ENCODE results near the gene FGD5. TPM values are rescaled to one million over a fixed set of nuclear protein-coding genes. Genes with fewer than 3 reads are reported as not detected.

Gene FGD5
- total RNA-seq, 2 experiments from 2014 or later = 0.10 TPM; not detected in 1

DNA sequence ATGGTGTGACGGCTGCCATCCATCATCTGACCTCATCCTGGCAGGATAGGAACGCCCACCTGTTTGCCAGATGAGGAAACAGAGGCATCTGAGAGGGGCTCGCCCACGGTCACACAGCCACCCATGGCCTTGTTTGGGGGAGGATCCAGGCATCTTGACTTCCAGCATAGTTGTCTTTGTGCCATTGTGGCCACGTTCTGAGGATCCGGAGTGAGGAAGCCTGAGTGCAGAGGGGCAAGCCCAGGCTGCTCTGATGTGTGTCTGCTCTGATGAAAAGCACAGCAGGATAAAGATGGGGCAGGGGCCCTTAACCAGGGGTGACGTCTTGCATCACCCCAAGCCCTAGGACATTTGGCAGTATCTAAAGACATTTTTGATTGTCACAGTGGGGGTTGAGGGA lies 58.7 kb downstream of the FGD5 start:
- no peak for DNase-seq
- ChIA-PET POLR2A (no interaction called here), CTCF (no interaction called here)
- H3K4me1 Mint-ChIP-seq = peaks cover 27% of the 10 kb centered on the region
- H3K9me3 Mint-ChIP-seq = no peaks in the 10 kb centered on the region
- peaks cover 2% of the 10 kb centered on the region for H3K27me3 Mint-ChIP-seq
- H3K27ac Mint-ChIP-seq = no peak overlapping the region
- no peak overlapping the region for H3K4me3 Mint-ChIP-seq
- no peaks in the 10 kb centered on the region for H3K36me3 Mint-ChIP-seq (ENCODE audit: low read depth)

DNA sequence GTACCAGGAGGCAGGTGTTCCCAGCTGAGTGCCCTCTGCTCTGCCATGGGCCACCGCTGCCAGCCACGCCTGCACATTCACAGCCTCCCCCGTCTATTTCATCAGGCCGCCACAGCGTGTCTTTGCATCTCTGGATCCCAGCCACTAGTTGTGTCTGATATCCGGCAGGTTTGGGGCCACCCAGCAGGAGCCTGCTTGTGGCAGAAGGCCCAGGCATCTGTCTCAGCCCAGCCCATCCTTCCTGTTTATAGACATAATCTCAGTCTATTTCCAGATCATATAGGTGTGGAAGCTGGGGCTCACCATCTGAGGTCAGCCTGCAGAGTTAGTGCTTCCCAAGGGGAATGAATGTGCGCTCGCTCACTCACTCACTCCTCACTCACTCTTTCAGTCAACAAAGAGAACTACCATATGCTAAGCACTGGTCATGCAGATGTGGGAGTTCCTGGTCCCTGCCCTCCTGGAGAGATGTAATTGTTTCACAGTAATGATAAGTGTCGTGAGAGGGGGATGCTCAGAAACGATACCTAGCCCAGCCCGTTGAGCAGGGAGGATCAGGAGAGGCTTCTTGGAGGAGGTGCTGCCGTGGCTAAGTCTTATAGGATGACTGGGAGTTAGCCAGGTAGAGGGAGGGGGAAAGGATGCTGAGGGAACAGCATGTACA lies 60.6 kb downstream of the FGD5 start:
- peak; percentile 51 for DNase-seq
- Mint-ChIP-seq H3K4me3 (no peak overlapping the region), H3K36me3 (ENCODE audit: low read depth) (no peaks in the 10 kb centered on the region), H3K4me1 (peaks cover 45% of the 10 kb centered on the region), H3K27ac (peak overlapping the region; percentile 48), H3K27me3 (peaks cover 3% of the 10 kb centered on the region), H3K9me3 (no peaks in the 10 kb centered on the region)
- ChIA-PET CTCF (interaction anchor here (0.7 to 1.6 kb wide), 2 partner anchors 11 to 1205 kb away, joined by 3 to 4 read pairs; no protein-coding TSS in a partner anchor), POLR2A (no interaction called here)

DNA sequence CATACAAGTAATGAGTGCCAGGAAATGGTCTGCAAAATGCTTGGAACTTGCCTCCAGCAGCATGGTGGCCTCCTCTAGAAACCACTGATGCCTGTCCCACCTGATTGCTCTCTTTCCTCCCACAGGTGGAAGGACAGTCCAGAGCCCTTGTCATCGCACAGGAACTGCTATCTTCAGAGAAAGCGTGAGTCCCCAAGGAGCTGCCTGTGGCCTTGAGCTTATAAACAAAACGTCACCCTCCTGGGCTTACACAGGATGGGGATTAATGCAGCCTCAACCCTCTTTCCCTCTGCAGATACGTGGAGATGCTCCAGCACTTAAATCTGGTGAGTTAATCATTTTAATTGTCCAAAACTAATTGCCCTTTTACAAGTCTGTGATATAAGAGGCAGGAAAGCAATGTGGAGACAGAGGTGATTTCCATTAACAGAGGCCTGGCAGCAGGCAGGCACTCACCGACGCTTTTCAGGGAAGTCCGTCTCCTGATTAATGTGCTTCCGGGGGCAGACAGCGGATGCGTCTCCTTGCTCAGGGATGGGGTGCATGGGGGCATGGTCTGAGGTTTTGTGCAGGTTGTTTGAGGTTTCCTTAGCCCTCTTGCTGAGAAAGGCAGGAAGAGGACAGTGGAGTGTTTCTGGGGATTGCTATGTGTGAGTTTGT lies 61.8 kb downstream of the FGD5 start:
- POLR2A ChIA-PET = interaction anchor here (1.1 to 2.3 kb wide), 2 partner anchors 9 to 10 kb away, joined by 3 to 9 read pairs; no protein-coding TSS in a partner anchor
- CTCF ChIA-PET = interaction anchor here (1.6 kb wide), 1 partner anchor 10 kb away, joined by 4 read pairs; no protein-coding TSS in a partner anchor
- Mint-ChIP-seq H3K27me3 (peaks cover 6% of the 10 kb centered on the region), H3K9me3 (no peaks in the 10 kb centered on the region), H3K36me3 (ENCODE audit: low read depth) (no peaks in the 10 kb centered on the region), H3K4me3 (peak overlapping the region; percentile 7), H3K27ac (peak overlapping the region; percentile 56), H3K4me1 (peaks cover 57% of the 10 kb centered on the region)
- no peak for DNase-seq

DNA sequence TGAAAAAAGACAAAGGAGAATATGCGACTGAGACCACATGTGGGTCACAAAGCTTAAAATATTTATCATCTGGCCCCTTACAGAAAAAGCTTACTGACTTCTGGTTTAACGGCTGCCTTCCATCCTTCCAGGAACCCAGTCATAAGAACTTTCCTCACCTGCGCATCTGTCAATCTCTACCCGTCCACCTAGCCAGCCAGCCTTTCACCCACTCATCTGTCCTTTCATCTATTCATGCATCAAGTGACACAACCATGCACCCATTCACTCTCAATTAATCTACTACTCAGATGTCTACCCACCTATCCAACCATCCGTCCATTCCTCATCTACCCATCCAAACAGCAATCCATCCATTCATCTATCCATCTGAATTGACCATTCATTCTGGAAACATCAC lies 64.5 kb downstream of the FGD5 start:
- CTCF ChIA-PET = no interaction called here

DNA sequence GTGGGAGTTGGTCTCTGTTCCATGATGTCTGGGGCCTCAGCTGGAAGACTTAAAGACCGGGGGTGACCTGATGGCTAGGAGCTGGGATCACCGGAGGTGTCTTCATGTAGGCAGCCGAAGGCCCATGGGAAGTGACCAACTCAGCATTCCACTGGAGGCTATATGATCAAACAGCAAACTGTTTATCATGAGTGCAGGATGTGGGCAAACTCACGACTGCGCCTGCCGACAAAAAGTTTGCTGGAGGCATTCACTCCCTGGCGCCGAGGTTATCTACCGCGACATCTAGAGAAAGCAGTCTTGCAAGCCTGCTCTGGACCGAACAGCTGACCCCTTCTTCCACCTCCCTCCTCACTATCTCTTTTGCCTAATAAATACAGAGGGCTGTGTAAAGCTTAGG lies 65.9 kb downstream of the FGD5 start:
- ChIA-PET POLR2A (interaction anchor here (0.6 to 1.6 kb wide), 3 partner anchors 22 to 233 kb away, joined by 3 to 4 read pairs (median 4); partner anchors contain the start of genes CCDC174 and NR2C2), CTCF (interaction anchor here (0.8 kb wide), 1 partner anchor 53 kb away, joined by 3 read pairs; no protein-coding TSS in a partner anchor)

More for the DNA sequence above, 64.5 kb downstream of the FGD5 start:
- Mint-ChIP-seq H3K4me3 (no peak overlapping the region), H3K9me3 (no peaks in the 10 kb centered on the region), H3K36me3 (ENCODE audit: low read depth) (no peaks in the 10 kb centered on the region), H3K27me3 (peaks cover 20% of the 10 kb centered on the region), H3K4me1 (peaks cover 71% of the 10 kb centered on the region), H3K27ac (peak overlapping the region; percentile 11)
- no peak for DNase-seq
- POLR2A ChIA-PET = no interaction called here

DNA sequence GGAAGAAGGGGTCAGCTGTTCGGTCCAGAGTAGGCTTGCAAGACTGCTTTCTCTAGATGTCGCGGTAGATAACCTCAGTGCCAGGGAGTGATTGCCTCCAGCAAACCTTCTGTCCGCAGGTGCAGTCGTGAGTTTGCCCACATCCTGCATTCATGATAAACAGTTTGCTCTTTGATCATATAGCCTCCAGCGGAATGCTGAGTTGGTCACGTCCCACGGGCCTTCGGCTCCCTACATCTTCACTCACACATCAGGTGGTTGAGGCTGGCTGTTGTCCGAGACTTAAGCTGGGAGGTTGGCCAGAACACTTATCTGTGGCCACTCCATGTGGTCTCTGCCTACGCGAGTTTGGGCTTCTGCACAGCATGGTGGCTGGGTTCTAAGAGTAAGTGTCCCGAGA lies 66.5 kb downstream of the FGD5 start:
- DNase-seq = peak; percentile 65
- Mint-ChIP-seq H3K27me3 (peaks cover 29% of the 10 kb centered on the region), H3K9me3 (no peaks in the 10 kb centered on the region), H3K4me1 (peaks cover 67% of the 10 kb centered on the region), H3K4me3 (no peak overlapping the region), H3K36me3 (ENCODE audit: low read depth) (no peaks in the 10 kb centered on the region), H3K27ac (peak overlapping the region; percentile 59)
- ChIA-PET POLR2A (interaction anchor here (1.3 to 1.6 kb wide), 2 partner anchors 61 to 234 kb away, joined by 4 read pairs; partner anchors contain the start of genes CCDC174 and NR2C2), CTCF (no interaction called here)

More for the DNA sequence above, 65.9 kb downstream of the FGD5 start:
- Mint-ChIP-seq H3K27ac (peak overlapping the region; percentile 69), H3K36me3 (ENCODE audit: low read depth) (no peaks in the 10 kb centered on the region), H3K4me3 (no peak overlapping the region), H3K4me1 (peaks cover 62% of the 10 kb centered on the region), H3K9me3 (no peaks in the 10 kb centered on the region), H3K27me3 (peaks cover 22% of the 10 kb centered on the region)
- DNase-seq = peak; percentile 70

DNA sequence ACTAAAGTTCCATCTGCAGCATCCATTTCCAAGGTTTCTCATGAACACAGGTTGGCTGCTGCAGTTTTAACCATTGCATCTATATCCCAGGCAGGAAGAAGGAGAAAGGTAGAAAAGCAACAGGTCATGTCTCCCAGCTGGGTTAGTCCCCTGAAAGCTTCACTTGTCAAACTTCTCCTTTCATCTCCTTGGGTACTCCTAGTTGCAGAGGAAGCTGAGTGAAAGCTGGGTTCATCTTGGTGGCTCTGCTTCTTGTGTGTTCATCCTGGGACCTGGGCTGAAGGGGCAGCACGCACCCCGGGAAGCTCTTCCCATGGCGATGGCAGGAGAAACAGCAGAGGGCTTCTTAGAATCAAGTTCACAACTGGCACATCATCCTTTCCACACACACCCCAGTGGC lies 67.3 kb downstream of the FGD5 start:
- H3K27ac Mint-ChIP-seq = no peak overlapping the region
- H3K9me3 Mint-ChIP-seq = no peaks in the 10 kb centered on the region
- no peak for DNase-seq
- H3K4me3 Mint-ChIP-seq = no peak overlapping the region
- H3K36me3 Mint-ChIP-seq (ENCODE audit: low read depth) = no peaks in the 10 kb centered on the region
- CTCF ChIA-PET = no interaction called here
- peaks cover 67% of the 10 kb centered on the region for H3K4me1 Mint-ChIP-seq
- POLR2A ChIA-PET = no interaction called here
- peaks cover 31% of the 10 kb centered on the region for H3K27me3 Mint-ChIP-seq

DNA sequence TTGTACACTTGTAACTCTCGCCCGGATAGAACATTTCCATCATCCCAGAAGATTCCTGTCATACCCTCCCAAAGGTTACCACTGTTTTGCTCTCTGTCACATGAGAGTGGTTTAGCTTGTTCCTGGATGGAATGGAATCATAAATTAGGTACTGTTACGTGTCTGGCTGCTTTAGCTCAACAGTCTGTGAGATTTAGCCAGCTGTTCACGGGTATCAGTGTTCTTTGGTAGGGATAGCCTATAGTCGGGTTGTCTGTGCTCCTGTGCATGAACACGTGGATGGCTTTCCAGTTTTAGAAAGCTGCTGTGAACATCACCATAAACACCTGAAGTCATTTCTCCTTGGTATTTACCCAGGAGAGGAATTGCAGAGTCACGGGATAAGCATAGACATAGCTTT lies 70.4 kb downstream of the FGD5 start:
- Mint-ChIP-seq H3K36me3 (ENCODE audit: low read depth) (no peaks in the 10 kb centered on the region), H3K27me3 (peaks cover 39% of the 10 kb centered on the region), H3K4me1 (peaks cover 52% of the 10 kb centered on the region), H3K27ac (no peak overlapping the region), H3K9me3 (no peaks in the 10 kb centered on the region), H3K4me3 (no peak overlapping the region)
- CTCF ChIA-PET = no interaction called here
- no peak for DNase-seq
- POLR2A ChIA-PET = interaction anchor here (1.1 kb wide), 1 partner anchor 9 kb away, joined by 3 read pairs; no protein-coding TSS in a partner anchor

DNA sequence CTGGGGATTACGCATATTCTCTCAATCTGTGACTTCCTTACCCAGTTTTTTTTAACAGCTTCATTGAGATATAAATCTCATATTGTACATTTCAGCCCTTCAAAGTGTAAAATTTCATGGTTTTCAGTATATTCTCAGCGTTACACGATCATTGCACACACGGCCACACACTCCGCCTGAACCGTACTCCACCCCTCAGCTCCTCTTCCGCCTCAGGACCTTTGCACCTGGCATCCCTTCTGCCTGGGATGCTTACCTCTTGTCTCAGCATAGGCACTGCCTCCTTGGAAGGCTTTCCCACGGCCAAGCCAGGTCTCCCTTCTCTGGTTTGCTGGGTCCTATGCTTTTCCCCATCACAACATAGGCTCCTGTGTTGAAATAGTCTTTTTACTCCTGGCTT lies 71.2 kb downstream of the FGD5 start:
- H3K27ac Mint-ChIP-seq = no peak overlapping the region
- H3K36me3 Mint-ChIP-seq (ENCODE audit: low read depth) = no peaks in the 10 kb centered on the region
- peaks cover 44% of the 10 kb centered on the region for H3K27me3 Mint-ChIP-seq
- peak overlapping the region; percentile 28 for H3K4me3 Mint-ChIP-seq
- DNase-seq = no peak
- H3K4me1 Mint-ChIP-seq = peaks cover 45% of the 10 kb centered on the region
- H3K9me3 Mint-ChIP-seq = no peaks in the 10 kb centered on the region
- ChIA-PET POLR2A (interaction anchor here (1.1 to 1.8 kb wide), 3 partner anchors 8 to 15 kb away, joined by 3 to 9 read pairs (median 4); no protein-coding TSS in a partner anchor), CTCF (interaction anchor here (1.1 to 2.2 kb wide), 2 partner anchors 10 to 31 kb away, joined by 4 to 8 read pairs; no protein-coding TSS in a partner anchor)

DNA sequence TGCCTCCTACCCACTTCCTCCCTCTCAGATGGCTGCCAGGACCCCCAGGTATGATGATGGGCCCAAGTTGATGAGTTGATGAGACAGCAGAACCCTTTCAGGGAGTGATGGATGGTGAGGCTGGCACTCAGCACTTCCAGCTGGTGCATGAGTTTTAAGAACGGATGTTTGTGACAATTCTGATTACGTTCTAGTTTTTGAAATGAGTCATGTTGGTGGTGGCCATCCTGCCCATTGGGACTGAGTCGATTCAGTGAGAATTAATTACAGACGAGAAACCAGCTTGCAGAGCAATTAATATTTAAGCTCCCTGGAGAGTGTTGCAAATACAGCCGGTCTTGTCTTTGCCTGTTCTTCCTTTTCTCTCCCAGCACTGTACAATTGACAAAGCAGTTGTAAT lies 71.7 kb downstream of the FGD5 start:
- ChIA-PET POLR2A (interaction anchor here (1.1 to 1.8 kb wide), 2 partner anchors 9 to 16 kb away, joined by 4 to 9 read pairs; no protein-coding TSS in a partner anchor), CTCF (interaction anchor here (1.1 to 2.2 kb wide), 3 partner anchors 10 to 31 kb away, joined by 3 to 8 read pairs (median 4); no protein-coding TSS in a partner anchor)
- no peaks in the 10 kb centered on the region for H3K36me3 Mint-ChIP-seq (ENCODE audit: low read depth)
- DNase-seq = peak; percentile 41
- H3K9me3 Mint-ChIP-seq = no peaks in the 10 kb centered on the region
- H3K27ac Mint-ChIP-seq = peak overlapping the region; percentile 24
- peak overlapping the region; percentile 28 for H3K4me3 Mint-ChIP-seq
- H3K4me1 Mint-ChIP-seq = peaks cover 39% of the 10 kb centered on the region
- H3K27me3 Mint-ChIP-seq = peaks cover 46% of the 10 kb centered on the region

DNA sequence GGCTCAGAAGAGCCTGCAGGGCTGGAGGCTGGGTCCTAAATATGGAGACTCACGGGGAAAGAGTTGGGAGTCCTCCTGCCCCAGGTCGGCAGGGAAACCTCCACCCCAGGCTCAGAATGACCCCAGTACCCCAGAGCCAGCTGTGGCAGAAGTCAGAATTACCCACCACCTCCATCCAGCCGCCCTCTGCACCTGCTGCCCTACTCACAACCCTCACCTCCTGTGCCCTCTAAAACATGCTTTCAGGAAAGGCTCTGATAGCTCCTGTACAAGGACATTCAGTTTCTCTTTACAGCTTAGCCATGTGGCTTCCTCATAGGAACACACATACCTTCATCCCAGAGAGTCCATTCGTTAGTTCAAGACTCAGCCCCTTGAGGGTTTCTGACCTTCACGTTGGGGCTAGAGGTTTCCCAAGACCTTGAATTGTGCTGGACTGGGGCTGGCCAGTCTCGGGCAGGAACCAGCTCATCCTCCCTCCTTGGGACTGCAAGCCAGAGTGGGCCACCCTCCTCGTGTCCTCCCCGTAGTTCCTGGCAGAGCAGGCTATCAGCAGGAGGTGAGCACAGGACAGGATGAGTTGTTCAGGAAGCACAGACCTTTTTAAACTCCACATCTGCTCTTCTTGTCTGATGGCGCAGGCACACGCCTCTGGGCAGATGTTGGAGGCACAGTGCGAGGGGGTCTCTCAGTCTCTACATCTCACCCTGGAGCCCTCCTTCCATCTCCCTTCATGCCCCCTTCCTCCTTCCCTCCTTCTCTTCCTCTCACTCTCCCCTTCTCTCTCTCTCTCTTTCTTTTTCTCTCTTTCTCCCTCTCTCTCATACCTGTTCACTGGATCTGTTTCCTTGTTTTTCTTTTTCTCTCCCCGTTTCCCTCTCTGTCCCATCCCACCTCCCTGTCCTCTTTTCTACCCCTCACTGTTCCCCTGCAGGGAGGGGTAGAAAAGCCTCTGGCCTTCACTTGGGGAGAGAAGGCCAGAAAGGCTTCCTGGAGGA lies 72.7 kb downstream of the FGD5 start:
- Mint-ChIP-seq H3K27me3 (peaks cover 45% of the 10 kb centered on the region), H3K9me3 (no peaks in the 10 kb centered on the region), H3K4me3 (no peak overlapping the region), H3K4me1 (peaks cover 30% of the 10 kb centered on the region), H3K36me3 (ENCODE audit: low read depth) (no peaks in the 10 kb centered on the region), H3K27ac (peak overlapping the region; percentile 18)
- POLR2A ChIA-PET = interaction anchor here (1.1 to 1.8 kb wide), 2 partner anchors 10 to 17 kb away, joined by 4 to 9 read pairs; no protein-coding TSS in a partner anchor
- CTCF ChIA-PET = interaction anchor here (1.1 to 2.2 kb wide), 3 partner anchors 11 to 30 kb away, joined by 3 to 8 read pairs (median 4); no protein-coding TSS in a partner anchor
- no peak for DNase-seq

DNA sequence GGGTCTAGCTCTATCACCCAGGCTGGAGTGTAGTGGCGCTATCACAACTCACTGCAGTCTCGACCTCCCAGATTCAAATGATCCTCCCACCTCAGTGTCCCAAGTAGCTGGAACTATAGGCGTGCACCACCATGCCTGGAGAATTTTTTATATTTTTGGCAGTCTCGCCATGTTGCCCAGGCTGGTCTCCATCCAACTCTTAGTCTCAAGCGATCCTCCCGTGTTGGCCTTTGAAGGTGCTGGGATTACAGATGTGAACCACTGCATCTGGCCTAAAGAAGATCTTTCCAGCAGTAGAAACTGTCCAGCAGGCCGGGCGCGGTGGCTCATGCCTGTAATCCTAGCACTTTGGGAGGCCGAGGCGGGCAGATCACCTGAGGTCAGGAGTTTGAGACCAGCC lies 73.5 kb downstream of the FGD5 start:
- no peak for DNase-seq
- Mint-ChIP-seq H3K27me3 (peaks cover 43% of the 10 kb centered on the region), H3K4me3 (no peak overlapping the region), H3K36me3 (ENCODE audit: low read depth) (no peaks in the 10 kb centered on the region), H3K9me3 (no peaks in the 10 kb centered on the region), H3K4me1 (peaks cover 24% of the 10 kb centered on the region), H3K27ac (no peak overlapping the region)
- POLR2A ChIA-PET = no interaction called here
- CTCF ChIA-PET = interaction anchor here (0.6 to 2.2 kb wide), 2 partner anchors 29 to 100 kb away, joined by 3 to 8 read pairs; no protein-coding TSS in a partner anchor
